DMS53 treated with DMSO at 0.1 percent for 48 hours (cell line): ENCODE data around the gene HMX1.

Source experiments
- DNase-seq: peaks from one replicate; lab custom pipeline; 2025; ENCODE audit not compliant: unreplicated experiment; lab: John Stamatoyannopoulos, UW

The HMX1 gene

GRCh38 chr4:8857766-8858700 is 13.6 kb downstream of the HMX1 start:
- no peak for DNase-seq

- DNase-seq: no peak
These were observed 14.6 kb downstream of the HMX1 start for GRCh38 chr4:8856835-8857621.

GRCh38 chr4:8855818-8856245 is 15.8 kb downstream of the HMX1 start:
- no peak for DNase-seq

GRCh38 chr4:8854931-8855330 is 16.7 kb downstream of the HMX1 start:
- DNase-seq: no peak

- DNase-seq: no peak
These were observed 17.6 kb downstream of the HMX1 start for GRCh38 chr4:8854016-8854415.

GRCh38 chr4:8853249-8853648 is 18.4 kb downstream of the HMX1 start:
- no peak for DNase-seq

GRCh38 chr4:8852118-8852704 is 19.4 kb downstream of the HMX1 start:
- DNase-seq: no peak

- DNase-seq: no peak
These were observed 20.1 kb downstream of the HMX1 start for GRCh38 chr4:8851321-8852117.

GRCh38 chr4:8850830-8851188 is 20.8 kb downstream of the HMX1 start:
- DNase-seq: no peak

- DNase-seq: no peak
These were observed 21.4 kb downstream of the HMX1 start for GRCh38 chr4:8850074-8850829.

- no peak for DNase-seq
These were observed 22.2 kb downstream of the HMX1 start for GRCh38 chr4:8849266-8850073.

GRCh38 chr4:8848507-8849265 is 23.0 kb downstream of the HMX1 start:
- DNase-seq: no peak

GRCh38 chr4:8847764-8848163 is 23.9 kb downstream of the HMX1 start:
- DNase-seq: no peak

GRCh38 chr4:8847331-8847730 is 24.3 kb downstream of the HMX1 start:
- DNase-seq: no peak

GRCh38 chr4:8846826-8847225 is 24.8 kb downstream of the HMX1 start:
- no peak for DNase-seq

GRCh38 chr4:8846046-8846720 is 25.5 kb downstream of the HMX1 start:
- DNase-seq: no peak

GRCh38 chr4:8844976-8845690 is 26.5 kb downstream of the HMX1 start:
- no peak for DNase-seq
